GM20000 (cell line): ENCODE results near the gene KLK10.

Source experiments
- DNase-seq: peaks from one replicate; pipeline ENCODE4 v3.0.0; 2012; ENCODE audit warnings: low spot score
- CTCF ChIP-seq: IDR thresholded peaks from 2 replicates; pipeline ENCODE4 v1.5.1; 2012; ENCODE audit warnings: mild to moderate bottlenecking, control low read depth; ENCODE audit errors: extremely low read depth, missing control alignments

KLK10 gene

GRCh38 chr19:51026554-51026831 is 7.0 kb upstream of the KLK10 start, which contains the start of gene KLK11:
KLK11 (minus strand) TSS chr19:51026616; CDS start chr19:51025631, 985 bp downstream.
- DNase-seq: no peak
- TF ChIP-seq CTCF: no peak

- TF ChIP-seq CTCF: no peak
- DNase-seq: no peak
These were observed 6.5 kb upstream of the KLK10 start for GRCh38 chr19:51025809-51026553.

GRCh38 chr19:51025401-51025800 is 5.9 kb upstream of the KLK10 start:
- TF ChIP-seq CTCF: no peak
- DNase-seq: no peak

GRCh38 chr19:51024924-51025323 is 5.4 kb upstream of the KLK10 start:
- DNase-seq: no peak
- no peak for TF ChIP-seq CTCF

- no peak for TF ChIP-seq CTCF
- no peak for DNase-seq
These were observed 4.4 kb upstream of the KLK10 start for GRCh38 chr19:51023946-51024345.

- no peak for DNase-seq
- no peak for TF ChIP-seq CTCF
These were observed 3.0 kb upstream of the KLK10 start for GRCh38 chr19:51022526-51022925.

GRCh38 chr19:51020988-51021651 is 1.6 kb upstream of the KLK10 start:
- peak; percentile 65 for DNase-seq
- peak; percentile 43 for TF ChIP-seq CTCF
